PFSK-1 (cell line): Measurements from ENCODE around the gene SCLY.

ENCODE experiments used
- POLR2AphosphoS5 ChIP-seq: IDR thresholded peaks from 2 replicates; pipeline ENCODE4 v1.6.1; 2012; ENCODE audit warnings: low read depth, mild to moderate bottlenecking, control low read depth, low read length, moderate library complexity
- REST ChIP-seq, 2 experiments: IDR thresholded peaks; 2 replicates each; pipeline versions ENCODE4 v1.6.1 to v1.8.0; 2011 to 2012; ENCODE audit warnings: low read depth in 2 of 2, low read length in 2 of 2, control low read depth in 1 of 2, inconsistent platforms in 1 of 2, mild to moderate bottlenecking in 1 of 2, moderate library complexity in 1 of 2; ENCODE audit not compliant: insufficient read depth in 1 of 2
- TAF1 ChIP-seq: IDR thresholded peaks from 2 replicates; pipeline ENCODE4 v1.6.1; 2012; ENCODE audit warnings: low read length, control low read depth, borderline replicate concordance; ENCODE audit not compliant: insufficient read depth

GRCh38 chr2:238029853-238030252 lies 30.9 kb upstream of the SCLY start:
- no peak for TF ChIP-seq POLR2AphosphoS5
- no peak for TF ChIP-seq REST (IDR thresholded peaks at IDR 0.05; ENCODE audit: insufficient read depth in 1 of 2, low read depth in 2 of 2, low read length in 2 of 2)
- TF ChIP-seq TAF1 = no peak
